HL-60/S4 (cell line): Measurements from ENCODE around the gene METAP2.
"Not testable (repeated sequence)": the region's sequence is repeated elsewhere in the genome, so short reads cannot be mapped to it uniquely, and the experiment has no call there.

Experiments used
- in situ Hi-C: fragments of 300-500 bp; cut with MboI; formaldehyde crosslinking; loops from 2 replicates; pipeline ENCODE4 v1.14.3; 2022; ENCODE audit warnings: low sequenced_read_pairs

The METAP2 gene

GRCh38 chr12:95473884-95474659 is at the start of gene METAP2:
Gene METAP2, plus strand, starts transcription at chr12:95474152. Its CDS starts 28 bp downstream, at chr12:95474180.
- in situ Hi-C loops: no loop called here

- in situ Hi-C loops: no loop called here
These were observed 49.5 kb upstream of the METAP2 start for GRCh38 chr12:95424271-95424994.

GRCh38 chr12:95429172-95429510 is 44.8 kb upstream of the METAP2 start:
- in situ Hi-C loops: no loop called here

- in situ Hi-C loops: no loop called here
These were observed 42.8 kb upstream of the METAP2 start for GRCh38 chr12:95431120-95431519.

GRCh38 chr12:95435355-95435754 is 38.6 kb upstream of the METAP2 start:
- in situ Hi-C loops: no loop called here

- in situ Hi-C loops: no loop called here
These were observed 36.4 kb upstream of the METAP2 start for GRCh38 chr12:95437565-95437964.

GRCh38 chr12:95439461-95440230 is 34.3 kb upstream of the METAP2 start:
- in situ Hi-C loops: no loop called here

- in situ Hi-C loops: no loop called here
These were observed 33.6 kb upstream of the METAP2 start for GRCh38 chr12:95440401-95440800.

GRCh38 chr12:95443459-95443858 is 30.5 kb upstream of the METAP2 start:
- in situ Hi-C loops: no loop called here

- in situ Hi-C loops: not testable (repeated sequence)
These were observed 28.9 kb upstream of the METAP2 start for GRCh38 chr12:95445099-95445498.

- in situ Hi-C loops: no loop called here
These were observed 28.0 kb upstream of the METAP2 start for GRCh38 chr12:95445884-95446505.

- in situ Hi-C loops: no loop called here
These were observed 27.4 kb upstream of the METAP2 start for GRCh38 chr12:95446506-95446900.

GRCh38 chr12:95449656-95450055 is 24.3 kb upstream of the METAP2 start:
- in situ Hi-C loops: not testable (repeated sequence)

- in situ Hi-C loops: not testable (repeated sequence)
These were observed 21.5 kb upstream of the METAP2 start for GRCh38 chr12:95452501-95452900.

- in situ Hi-C loops: not testable (repeated sequence)
These were observed 20.1 kb upstream of the METAP2 start for GRCh38 chr12:95453881-95454280.

GRCh38 chr12:95454780-95455215 is 19.2 kb upstream of the METAP2 start:
- in situ Hi-C loops: not testable (repeated sequence)

GRCh38 chr12:95457605-95458004 is 16.3 kb upstream of the METAP2 start:
- in situ Hi-C loops: not testable (repeated sequence)

- in situ Hi-C loops: no loop called here
These were observed 15.2 kb upstream of the METAP2 start for GRCh38 chr12:95458761-95459160.

- in situ Hi-C loops: no loop called here
These were observed 14.6 kb upstream of the METAP2 start for GRCh38 chr12:95459310-95459709.

- in situ Hi-C loops: no loop called here
These were observed 13.8 kb upstream of the METAP2 start for GRCh38 chr12:95460105-95460504.

GRCh38 chr12:95460896-95461295 is 13.1 kb upstream of the METAP2 start:
- in situ Hi-C loops: no loop called here
